Cardiac fibroblast (primary cell): Measurements from ENCODE around the gene DPYSL4.

Experiments
- DNase-seq, 2 donors: peaks; one replicate each; pipeline versions ENCODE4 v3.0.0 to v3.0.0-alpha.2; 2010; ENCODE audit warnings: low read depth in 2 of 2
- H3K4me3 ChIP-seq, 2 donors: replicated peaks in 1 of 2; 1 replicate in 1 of 2; 2 replicates in 1 of 2; pipeline ENCODE4 v1.5.1; 2011; ENCODE audit warnings: low read depth in 2 of 2, low read length in 2 of 2, mild to moderate bottlenecking in 2 of 2, moderate library complexity in 1 of 2
- CTCF ChIP-seq: IDR thresholded peaks from one replicate; pipeline ENCODE4 v1.5.1; 2011; ENCODE audit warnings: low read depth, mild to moderate bottlenecking, low read length, inconsistent platforms

The DPYSL4 gene

GRCh38 chr10:132166216-132166950 is 20.4 kb upstream of the DPYSL4 start:
- H3K4me3 ChIP-seq, result no peak overlapping the region
- TF ChIP-seq CTCF, result no peak
- no peak for DNase-seq

GRCh38 chr10:132167041-132167674 is 19.6 kb upstream of the DPYSL4 start:
- H3K4me3 ChIP-seq, result no peak overlapping the region
- no peak for TF ChIP-seq CTCF
- DNase-seq, result no peak

GRCh38 chr10:132167976-132168375 is 18.8 kb upstream of the DPYSL4 start:
- no peak for TF ChIP-seq CTCF
- no peak overlapping the region for H3K4me3 ChIP-seq
- DNase-seq, result no peak

- DNase-seq, result no peak
- no peak overlapping the region for H3K4me3 ChIP-seq
- TF ChIP-seq CTCF, result no peak
Measured at GRCh38 chr10:132168571-132169030, 18.1 kb upstream of the DPYSL4 start.

GRCh38 chr10:132169031-132169765 is 17.6 kb upstream of the DPYSL4 start:
- H3K4me3 ChIP-seq, result no peak overlapping the region
- DNase-seq, result no peak
- TF ChIP-seq CTCF, result no peak

- DNase-seq, result no peak
- H3K4me3 ChIP-seq, result no peak overlapping the region
- TF ChIP-seq CTCF, result no peak
Measured at GRCh38 chr10:132169766-132170560, 16.8 kb upstream of the DPYSL4 start.
